CD4-positive, alpha-beta T cell (primary cell): ENCODE data around the gene OBSL1. TPM values are rescaled to one million over a fixed set of nuclear protein-coding genes. Genes with fewer than 3 reads are reported as not detected.

Experiments
- ATAC-seq: fragments of 200-7000 bp; cut with Tn5 transposase; one replicate; pipeline ENCODE4 v1.10.0; 2022; ENCODE audit warnings: mild to moderate bottlenecking; ENCODE audit not compliant: poor library complexity
- CTCF ChIA-PET: fragments of 350-600 bp; sonication (Branson Sonifier 250); formaldehyde crosslinking; loops from one replicate; lab custom pipeline; 2021; ENCODE audit warnings: antibody characterized with exemption, inconsistent platforms; lab: Charles Lee
- POLR2A ChIA-PET: fragments of 350-600 bp; sonication (Branson Sonifier 250); formaldehyde crosslinking; loops from one replicate; lab custom pipeline; 2021; ENCODE audit warnings: antibody characterized with exemption, inconsistent platforms; lab: Charles Lee
- DNase-seq, 14 experiments: peaks; one replicate each; pipeline ENCODE4 v3.0.0-alpha.2; 2013 to 2020; ENCODE audit warnings: mixed read lengths in 2 of 14
- H3K27ac ChIP-seq, 2 donors: one replicate each; pipeline versions ENCODE4 v1.5.1 to v1.7.0; 2013; ENCODE audit warnings: low read length in 2 of 2, low read depth in 1 of 2, mild to moderate bottlenecking in 1 of 2
- H3K27me3 ChIP-seq, 2 experiments: 1 replicate in 1 of 2; 2 replicates in 1 of 2; pipeline versions ENCODE4 v1.6.1 to v1.7.0; 2013; ENCODE audit warnings: low read length in 2 of 2, control low read depth in 1 of 2, mild to moderate bottlenecking in 1 of 2, moderate library complexity in 1 of 2; ENCODE audit not compliant: insufficient read depth in 2 of 2, control insufficient read depth in 1 of 2
- H3K36me3 ChIP-seq: one replicate; pipeline ENCODE4 v1.6.1; 2013; ENCODE audit warnings: low read length, control low read depth; ENCODE audit not compliant: insufficient read depth
- H3K4me1 ChIP-seq: one replicate; pipeline ENCODE4 v1.6.1; 2013; ENCODE audit warnings: low read length, control low read depth; ENCODE audit not compliant: insufficient read depth
- H3K4me3 ChIP-seq: one replicate; pipeline ENCODE4 v1.5.1; 2013; ENCODE audit warnings: mild to moderate bottlenecking, low read length, moderate library complexity
- H3K9me3 ChIP-seq, 2 experiments: 1 replicate in 1 of 2; 2 replicates in 1 of 2; pipeline versions ENCODE4 v1.6.1 to v1.7.0; 2013; ENCODE audit warnings: low read length in 2 of 2, mild to moderate bottlenecking in 2 of 2, control low read depth in 1 of 2, moderate library complexity in 1 of 2; ENCODE audit not compliant: control insufficient read depth in 1 of 2, insufficient read depth in 1 of 2
- H3K27ac Mint-ChIP-seq: one replicate; pipeline ENCODE4 v1.8.0; 2020; ENCODE audit warnings: mixed read lengths
- H3K27me3 Mint-ChIP-seq: one replicate; pipeline ENCODE4 v1.8.0; 2021; ENCODE audit warnings: mixed read lengths
- H3K36me3 Mint-ChIP-seq: one replicate; pipeline ENCODE4 v1.8.0; 2021; ENCODE audit warnings: low read depth, mixed read lengths
- H3K4me1 Mint-ChIP-seq: one replicate; pipeline ENCODE4 v1.8.0; 2021; ENCODE audit warnings: low read depth, mixed read lengths
- H3K4me3 Mint-ChIP-seq: one replicate; pipeline ENCODE4 v1.8.0; 2020; ENCODE audit warnings: mild to moderate bottlenecking, mixed read lengths
- H3K9me3 Mint-ChIP-seq: one replicate; pipeline ENCODE4 v1.8.0; 2020; ENCODE audit warnings: mixed read lengths
- CTCF ChIP-seq: fragments of 200-600 bp; IDR thresholded peaks from one replicate; pipeline ENCODE4 v1.8.0; 2022; ENCODE audit warnings: antibody characterized with exemption, mild to moderate bottlenecking
- intact Hi-C, 2 experiments: fragments of 100-400 bp; cut with DNase I in 1 of 2; cut with micrococcal nuclease in 1 of 2; formaldehyde crosslinking; loops; one replicate each; pipeline versions ENCODE4 v1.15.1 to v1.9.0; 2023 to 2025; cut with DNase I, micrococcal nuclease
- total RNA-seq, 174 experiments: library from RNA in 2 of 174; stranded (reverse) in 2 of 174; gene quantifications; one replicate each; pipeline ENCODE4 v1.2.3 and lab custom pipeline; 2021 to 2026

The OBSL1 gene
- total RNA-seq, 2 experiments from 2014 or later = 0.31 to 0.49 TPM

- CTCF ChIA-PET = no interaction called here
- Mint-ChIP-seq H3K27ac (no peak overlapping the region), H3K36me3 (peaks cover 57% of the 10 kb centered on the region), H3K27me3 (no peaks in the 10 kb centered on the region), H3K4me1 (peaks cover 18% of the 10 kb centered on the region), H3K9me3 (no peaks in the 10 kb centered on the region), H3K4me3 (no peak overlapping the region)
- ATAC-seq = no peak
- Histone ChIP-seq H3K27ac (no peak overlapping the region), H3K36me3 (peaks cover 57% of the 10 kb centered on the region), H3K4me3 (no peak overlapping the region), H3K9me3 (no peaks in the 10 kb centered on the region), H3K27me3 (no peaks in the 10 kb centered on the region), H3K4me1 (peaks cover 13% of the 10 kb centered on the region)
- intact Hi-C loops = no loop called here
- TF ChIP-seq CTCF = no peak
- POLR2A ChIA-PET = no interaction called here
- no peak for DNase-seq
Measured at GRCh38 chr2:219609149-219609750, 37.9 kb upstream of the OBSL1 start.

- no peak for TF ChIP-seq CTCF
- H3K4me1 ChIP-seq = peaks cover 13% of the 10 kb centered on the region
- ATAC-seq = no peak
- Mint-ChIP-seq H3K27ac (no peak overlapping the region), H3K4me3 (no peak overlapping the region), H3K27me3 (no peaks in the 10 kb centered on the region), H3K9me3 (no peaks in the 10 kb centered on the region), H3K4me1 (peaks cover 18% of the 10 kb centered on the region), H3K36me3 (peaks cover 65% of the 10 kb centered on the region)
- no peak overlapping the region for H3K27ac ChIP-seq
- CTCF ChIA-PET = no interaction called here
- DNase-seq = no peak
- no peaks in the 10 kb centered on the region for H3K9me3 ChIP-seq
- POLR2A ChIA-PET = no interaction called here
- H3K4me3 ChIP-seq = no peak overlapping the region
- H3K36me3 ChIP-seq = peaks cover 57% of the 10 kb centered on the region
- intact Hi-C loops = no loop called here
- no peaks in the 10 kb centered on the region for H3K27me3 ChIP-seq
Measured at GRCh38 chr2:219608399-219608964, 37.1 kb upstream of the OBSL1 start.

GRCh38 chr2:219607931-219608330 lies 36.6 kb upstream of the OBSL1 start:
- Histone ChIP-seq H3K27ac (no peak overlapping the region), H3K4me1 (peaks cover 12% of the 10 kb centered on the region), H3K36me3 (peaks cover 57% of the 10 kb centered on the region), H3K9me3 (no peaks in the 10 kb centered on the region), H3K27me3 (no peaks in the 10 kb centered on the region), H3K4me3 (no peak overlapping the region)
- no peak overlapping the region for H3K27ac Mint-ChIP-seq
- H3K4me3 Mint-ChIP-seq = no peak overlapping the region
- H3K9me3 Mint-ChIP-seq = no peaks in the 10 kb centered on the region
- no peaks in the 10 kb centered on the region for H3K27me3 Mint-ChIP-seq
- ChIA-PET POLR2A (no interaction called here), CTCF (no interaction called here)
- TF ChIP-seq CTCF = no peak
- peaks cover 15% of the 10 kb centered on the region for H3K4me1 Mint-ChIP-seq
- DNase-seq = no peak
- no peak for ATAC-seq
- intact Hi-C loops = no loop called here
- H3K36me3 Mint-ChIP-seq = peaks cover 69% of the 10 kb centered on the region
